HEK293 (cell line): ENCODE data around the gene C5orf15.

Experiments used
- CTCF ChIA-PET: fragments of 350-600 bp; formaldehyde crosslinking; extraction: SDS; loops from one replicate; lab custom pipeline; 2021; ENCODE audit warnings: antibody characterized with exemption; lab: Yijun Ruan, JAX
- POLR2A ChIA-PET: fragments of 300-600 bp; formaldehyde crosslinking; extraction: SDS; loops from one replicate; lab custom pipeline; 2020; ENCODE audit warnings: antibody characterized with exemption, inconsistent platforms; lab: Yijun Ruan, JAX
- H3K27ac ChIP-seq: fragments of 200-500 bp; sonication (Bioruptor generic); 2 replicates; pipeline ENCODE4 v1.5.1; 2014; ENCODE audit warnings: low read depth, low read length, control low read depth, inconsistent platforms; ENCODE audit errors: extremely low read depth
- H3K36me3 ChIP-seq, 2 experiments: fragments of 200-500 bp in 1 of 2; sonication (Bioruptor generic) in 1 of 2; 1 replicate in 1 of 2; 2 replicates in 1 of 2; pipeline ENCODE4 v1.5.1; 2014 to 2017; ENCODE audit warnings: inconsistent platforms in 2 of 2, low read length in 2 of 2; ENCODE audit not compliant: control insufficient read depth in 2 of 2, insufficient read depth in 1 of 2
- H3K4me1 ChIP-seq: fragments of 200-500 bp; sonication (Bioruptor generic); 2 replicates; pipeline ENCODE4 v1.5.1; 2014; ENCODE audit warnings: mild to moderate bottlenecking, low read length, inconsistent platforms; ENCODE audit not compliant: control insufficient read depth, insufficient read depth
- H3K4me3 ChIP-seq: 2 replicates; pipeline ENCODE4 v1.5.1; 2011; ENCODE audit warnings: low read depth, mild to moderate bottlenecking, control low read depth, low read length, moderate library complexity
- H3K9me3 ChIP-seq: fragments of 200-500 bp; sonication (Bioruptor generic); 2 replicates; pipeline ENCODE4 v1.5.1; 2014; ENCODE audit warnings: low read depth, low read length, inconsistent platforms; ENCODE audit not compliant: control insufficient read depth, insufficient read depth
- GLIS1 ChIP-seq: fragments of 450-650 bp; formaldehyde crosslinking; IDR thresholded peaks from 2 replicates; pipeline ENCODE4 v1.5.1; 2016; ENCODE audit warnings: missing biosample characterization, missing genetic modification characterization
- GLIS2 ChIP-seq: fragments of 450-650 bp; formaldehyde crosslinking; IDR thresholded peaks from 2 replicates; pipeline ENCODE4 v1.5.1; 2016; ENCODE audit warnings: missing biosample characterization, missing genetic modification characterization
- IKZF3 ChIP-seq: fragments of 450-650 bp; IDR thresholded peaks from 2 replicates; pipeline ENCODE4 v1.5.0; 2018; ENCODE audit warnings: missing biosample characterization, mild to moderate bottlenecking, missing genetic modification characterization, moderate library complexity
- OSR2 ChIP-seq: fragments of 450-650 bp; formaldehyde crosslinking; IDR thresholded peaks from 2 replicates; pipeline ENCODE4 v1.5.1; 2016; ENCODE audit warnings: missing biosample characterization, missing genetic modification characterization
- PRDM1 ChIP-seq: fragments of 450-650 bp; formaldehyde crosslinking; IDR thresholded peaks from 2 replicates; pipeline ENCODE4; 2016; ENCODE audit warnings: missing biosample characterization, missing genetic modification characterization
- SETDB1 ChIP-seq: IDR thresholded peaks from one replicate; pipeline ENCODE4 v1.6.1; 2017; ENCODE audit warnings: mild to moderate bottlenecking, low read length, moderate library complexity, mixed read lengths; ENCODE audit not compliant: insufficient read length
- TRIM28 ChIP-seq: IDR thresholded peaks from 2 replicates; pipeline ENCODE4 v1.6.1; 2011; ENCODE audit warnings: low read length, control low read depth, borderline replicate concordance
- ZEB2 ChIP-seq: fragments of 450-650 bp; formaldehyde crosslinking; IDR thresholded peaks from 2 replicates; pipeline ENCODE4 v1.5.1; 2016; ENCODE audit warnings: missing biosample characterization, missing genetic modification characterization
- ZFHX2 ChIP-seq: fragments of 450-650 bp; formaldehyde crosslinking; conservative IDR thresholded peaks from 2 replicates; pipeline ENCODE4 v1.5.1; 2016; ENCODE audit warnings: missing biosample characterization, missing genetic modification characterization
- ZNF274 ChIP-seq, 2 experiments: fragments of 200-500 bp in 1 of 2; fragments of 450-650 bp in 1 of 2; sonication (Bioruptor generic) in 1 of 2; formaldehyde crosslinking in 1 of 2; IDR thresholded peaks; 2 replicates each; pipeline versions ENCODE4 v1.5.1 to v1.6.1; 2014 to 2016; ENCODE audit warnings: borderline replicate concordance in 1 of 2, inconsistent platforms in 1 of 2, low read length in 1 of 2, missing biosample characterization in 1 of 2, missing genetic modification characterization in 1 of 2
- ZNF366 ChIP-seq: fragments of 450-650 bp; formaldehyde crosslinking; conservative IDR thresholded peaks from 2 replicates; pipeline ENCODE4 v1.5.1; 2016; ENCODE audit warnings: missing biosample characterization, missing genetic modification characterization
- ZNF555 ChIP-seq: fragments of 450-650 bp; formaldehyde crosslinking; conservative IDR thresholded peaks from 2 replicates; pipeline ENCODE4 v1.5.1; 2017; ENCODE audit warnings: missing biosample characterization, mild to moderate bottlenecking, missing genetic modification characterization, inconsistent platforms
- ZNF623 ChIP-seq: fragments of 450-650 bp; formaldehyde crosslinking; IDR thresholded peaks from 2 replicates; pipeline ENCODE4 v1.5.1; 2016; ENCODE audit warnings: missing biosample characterization, missing genetic modification characterization
- ZNF654 ChIP-seq: fragments of 450-650 bp; formaldehyde crosslinking; IDR thresholded peaks from 2 replicates; pipeline ENCODE4 v1.5.1; 2016; ENCODE audit warnings: low read depth, missing biosample characterization, missing genetic modification characterization
- TF ChIP-seq, protein P1 (sequence below): fragments of 450-650 bp; formaldehyde crosslinking; conservative IDR thresholded peaks from 2 replicates; pipeline ENCODE4 v1.5.1; 2016; ENCODE audit warnings: low read depth, missing biosample characterization, missing genetic modification characterization
- TF ChIP-seq, protein P2 (sequence below): fragments of 450-650 bp; formaldehyde crosslinking; IDR thresholded peaks from 2 replicates; pipeline ENCODE4 v1.5.1; 2016; ENCODE audit warnings: missing biosample characterization, missing genetic modification characterization
- TF ChIP-seq, protein P3 (sequence below): fragments of 450-650 bp; IDR thresholded peaks from 2 replicates; pipeline ENCODE4 v1.5.1; 2018; ENCODE audit warnings: missing biosample characterization, missing genetic modification characterization
- TF ChIP-seq, protein P4 (sequence below): fragments of 450-650 bp; formaldehyde crosslinking; IDR thresholded peaks from 2 replicates; pipeline ENCODE4 v1.5.1; 2016; ENCODE audit warnings: missing biosample characterization, missing genetic modification characterization
- TF ChIP-seq, protein P5 (sequence below): fragments of 450-650 bp; formaldehyde crosslinking; IDR thresholded peaks from 2 replicates; pipeline ENCODE4 v1.5.1; 2016; ENCODE audit warnings: missing biosample characterization, missing genetic modification characterization
- TF ChIP-seq, protein P6 (sequence below): fragments of 450-650 bp; formaldehyde crosslinking; IDR thresholded peaks from 2 replicates; pipeline ENCODE4 v1.5.1; 2016; ENCODE audit warnings: missing biosample characterization, missing genetic modification characterization

Gene C5orf15

DNA sequence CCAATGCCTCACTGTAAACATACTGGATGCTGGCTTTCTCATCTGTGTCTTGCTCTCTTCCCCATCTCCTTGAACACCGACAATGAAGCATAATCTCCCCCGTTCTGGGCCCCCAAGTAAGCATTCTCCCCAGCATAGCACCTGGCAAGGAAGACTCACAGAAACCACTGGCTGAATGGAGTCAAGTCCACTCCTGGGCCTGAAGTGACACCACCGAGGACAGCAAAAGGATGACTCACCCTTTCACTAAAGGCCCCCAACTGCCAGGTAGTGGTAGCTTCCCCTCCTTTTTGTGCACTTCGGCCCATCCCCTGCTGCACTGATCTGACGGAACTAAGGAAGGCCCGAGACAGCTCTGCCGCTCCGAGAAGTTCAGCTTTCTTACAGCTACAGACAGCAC, 26.9 kb upstream of the C5orf15 start:
- Histone ChIP-seq H3K4me1 (peaks cover 32% of the 10 kb centered on the region), H3K9me3 (no peaks in the 10 kb centered on the region), H3K27ac (no peak overlapping the region), H3K36me3 (peaks cover 0 to 32% of the 10 kb centered on the region in 2 experiments; a peak in 1 of 3 replicates), H3K4me3 (no peak overlapping the region)
- ChIA-PET POLR2A (interaction anchor here (0.6 to 1.6 kb wide), 3 partner anchors 10 to 231 kb away, joined by 3 to 5 read pairs (median 3); partner anchors contain the start of gene PPP2CA), CTCF (interaction anchor here (0.8 to 2.9 kb wide), 5 partner anchors 8 to 71 kb away, joined by 3 to 25 read pairs (median 5); no protein-coding TSS in a partner anchor)
- TF ChIP-seq IKZF3 (tag by site-specific recombination), result no peak
- TF ChIP-seq, protein P1, sequence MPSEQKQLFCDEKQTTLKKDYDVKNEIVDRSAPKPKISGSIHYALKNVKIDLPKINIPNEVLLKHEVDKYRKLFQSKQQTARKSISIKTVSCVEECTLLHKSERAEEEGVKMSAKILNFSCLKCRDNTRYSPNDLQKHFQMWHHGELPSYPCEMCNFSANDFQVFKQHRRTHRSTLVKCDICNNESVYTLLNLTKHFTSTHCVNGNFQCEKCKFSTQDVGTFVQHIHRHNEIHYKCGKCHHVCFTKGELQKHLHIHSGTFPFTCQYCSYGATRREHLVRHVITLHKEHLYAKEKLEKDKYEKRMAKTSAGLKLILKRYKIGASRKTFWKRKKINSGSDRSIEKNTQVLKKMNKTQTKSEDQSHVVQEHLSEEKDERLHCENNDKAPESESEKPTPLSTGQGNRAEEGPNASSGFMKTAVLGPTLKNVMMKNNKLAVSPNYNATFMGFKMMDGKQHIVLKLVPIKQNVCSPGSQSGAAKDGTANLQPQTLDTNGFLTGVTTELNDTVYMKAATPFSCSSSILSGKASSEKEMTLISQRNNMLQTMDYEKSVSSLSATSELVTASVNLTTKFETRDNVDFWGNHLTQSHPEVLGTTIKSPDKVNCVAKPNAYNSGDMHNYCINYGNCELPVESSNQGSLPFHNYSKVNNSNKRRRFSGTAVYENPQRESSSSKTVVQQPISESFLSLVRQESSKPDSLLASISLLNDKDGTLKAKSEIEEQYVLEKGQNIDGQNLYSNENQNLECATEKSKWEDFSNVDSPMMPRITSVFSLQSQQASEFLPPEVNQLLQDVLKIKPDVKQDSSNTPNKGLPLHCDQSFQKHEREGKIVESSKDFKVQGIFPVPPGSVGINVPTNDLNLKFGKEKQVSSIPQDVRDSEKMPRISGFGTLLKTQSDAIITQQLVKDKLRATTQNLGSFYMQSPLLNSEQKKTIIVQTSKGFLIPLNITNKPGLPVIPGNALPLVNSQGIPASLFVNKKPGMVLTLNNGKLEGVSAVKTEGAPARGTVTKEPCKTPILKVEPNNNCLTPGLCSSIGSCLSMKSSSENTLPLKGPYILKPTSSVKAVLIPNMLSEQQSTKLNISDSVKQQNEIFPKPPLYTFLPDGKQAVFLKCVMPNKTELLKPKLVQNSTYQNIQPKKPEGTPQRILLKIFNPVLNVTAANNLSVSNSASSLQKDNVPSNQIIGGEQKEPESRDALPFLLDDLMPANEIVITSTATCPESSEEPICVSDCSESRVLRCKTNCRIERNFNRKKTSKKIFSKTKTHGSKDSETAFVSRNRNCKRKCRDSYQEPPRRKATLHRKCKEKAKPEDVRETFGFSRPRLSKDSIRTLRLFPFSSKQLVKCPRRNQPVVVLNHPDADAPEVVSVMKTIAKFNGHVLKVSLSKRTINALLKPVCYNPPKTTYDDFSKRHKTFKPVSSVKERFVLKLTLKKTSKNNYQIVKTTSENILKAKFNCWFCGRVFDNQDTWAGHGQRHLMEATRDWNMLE (tag by site-specific recombination), result no peak
- peak; percentile 15; the same call in 1 of the 2 replicates for TF ChIP-seq GLIS2 (tag by site-specific recombination)
- no peak for TF ChIP-seq ZFHX2 (tag by site-specific recombination)
- TF ChIP-seq PRDM1 (tag by site-specific recombination), result peak; percentile 44; the same call in 1 of the 2 replicates
- TF ChIP-seq, protein P2, sequence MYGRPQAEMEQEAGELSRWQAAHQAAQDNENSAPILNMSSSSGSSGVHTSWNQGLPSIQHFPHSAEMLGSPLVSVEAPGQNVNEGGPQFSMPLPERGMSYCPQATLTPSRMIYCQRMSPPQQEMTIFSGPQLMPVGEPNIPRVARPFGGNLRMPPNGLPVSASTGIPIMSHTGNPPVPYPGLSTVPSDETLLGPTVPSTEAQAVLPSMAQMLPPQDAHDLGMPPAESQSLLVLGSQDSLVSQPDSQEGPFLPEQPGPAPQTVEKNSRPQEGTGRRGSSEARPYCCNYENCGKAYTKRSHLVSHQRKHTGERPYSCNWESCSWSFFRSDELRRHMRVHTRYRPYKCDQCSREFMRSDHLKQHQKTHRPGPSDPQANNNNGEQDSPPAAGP (tag by site-specific recombination), result peak; percentile 22; the same call in 1 of the 2 replicates
- 0 out of 2 replicates have a peak, but pooled peaks have one; percentile 11 for TF ChIP-seq ZNF366 (tag by site-specific recombination)
- TF ChIP-seq ZNF274 (IDR thresholded peaks at IDR 0.05; ENCODE audit: low read length), result no peak
- TF ChIP-seq ZNF274 (tag by site-specific recombination; IDR thresholded peaks at IDR 0.05; ENCODE audit: borderline replicate concordance), result no peak
- TF ChIP-seq GLIS1 (tag by site-specific recombination), result peak; percentile 63
- no peak for TF ChIP-seq TRIM28
- TF ChIP-seq ZNF555 (tag by site-specific recombination), result no peak
- peak; percentile 26; the same call in 1 of the 2 replicates for TF ChIP-seq OSR2 (tag by site-specific recombination)
- TF ChIP-seq, protein P3, sequence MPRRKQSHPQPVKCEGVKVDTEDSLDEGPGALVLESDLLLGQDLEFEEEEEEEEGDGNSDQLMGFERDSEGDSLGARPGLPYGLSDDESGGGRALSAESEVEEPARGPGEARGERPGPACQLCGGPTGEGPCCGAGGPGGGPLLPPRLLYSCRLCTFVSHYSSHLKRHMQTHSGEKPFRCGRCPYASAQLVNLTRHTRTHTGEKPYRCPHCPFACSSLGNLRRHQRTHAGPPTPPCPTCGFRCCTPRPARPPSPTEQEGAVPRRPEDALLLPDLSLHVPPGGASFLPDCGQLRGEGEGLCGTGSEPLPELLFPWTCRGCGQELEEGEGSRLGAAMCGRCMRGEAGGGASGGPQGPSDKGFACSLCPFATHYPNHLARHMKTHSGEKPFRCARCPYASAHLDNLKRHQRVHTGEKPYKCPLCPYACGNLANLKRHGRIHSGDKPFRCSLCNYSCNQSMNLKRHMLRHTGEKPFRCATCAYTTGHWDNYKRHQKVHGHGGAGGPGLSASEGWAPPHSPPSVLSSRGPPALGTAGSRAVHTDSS (tag by site-specific recombination), result no peak
- no peak for TF ChIP-seq ZNF623
- TF ChIP-seq, protein P4, sequence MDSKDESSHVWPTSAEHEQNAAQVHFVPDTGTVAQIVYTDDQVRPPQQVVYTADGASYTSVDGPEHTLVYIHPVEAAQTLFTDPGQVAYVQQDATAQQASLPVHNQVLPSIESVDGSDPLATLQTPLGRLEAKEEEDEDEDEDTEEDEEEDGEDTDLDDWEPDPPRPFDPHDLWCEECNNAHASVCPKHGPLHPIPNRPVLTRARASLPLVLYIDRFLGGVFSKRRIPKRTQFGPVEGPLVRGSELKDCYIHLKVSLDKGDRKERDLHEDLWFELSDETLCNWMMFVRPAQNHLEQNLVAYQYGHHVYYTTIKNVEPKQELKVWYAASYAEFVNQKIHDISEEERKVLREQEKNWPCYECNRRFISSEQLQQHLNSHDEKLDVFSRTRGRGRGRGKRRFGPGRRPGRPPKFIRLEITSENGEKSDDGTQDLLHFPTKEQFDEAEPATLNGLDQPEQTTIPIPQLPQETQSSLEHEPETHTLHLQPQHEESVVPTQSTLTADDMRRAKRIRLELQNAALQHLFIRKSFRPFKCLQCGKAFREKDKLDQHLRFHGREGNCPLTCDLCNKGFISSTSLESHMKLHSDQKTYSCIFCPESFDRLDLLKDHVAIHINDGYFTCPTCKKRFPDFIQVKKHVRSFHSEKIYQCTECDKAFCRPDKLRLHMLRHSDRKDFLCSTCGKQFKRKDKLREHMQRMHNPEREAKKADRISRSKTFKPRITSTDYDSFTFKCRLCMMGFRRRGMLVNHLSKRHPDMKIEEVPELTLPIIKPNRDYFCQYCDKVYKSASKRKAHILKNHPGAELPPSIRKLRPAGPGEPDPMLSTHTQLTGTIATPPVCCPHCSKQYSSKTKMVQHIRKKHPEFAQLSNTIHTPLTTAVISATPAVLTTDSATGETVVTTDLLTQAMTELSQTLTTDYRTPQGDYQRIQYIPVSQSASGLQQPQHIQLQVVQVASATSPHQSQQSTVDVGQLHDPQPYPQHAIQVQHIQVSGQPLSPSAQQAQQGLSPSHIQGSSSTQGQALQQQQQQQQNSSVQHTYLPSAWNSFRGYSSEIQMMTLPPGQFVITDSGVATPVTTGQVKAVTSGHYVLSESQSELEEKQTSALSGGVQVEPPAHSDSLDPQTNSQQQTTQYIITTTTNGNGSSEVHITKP (tag by site-specific recombination), result peak; percentile 96
- no peak for TF ChIP-seq SETDB1
- TF ChIP-seq, protein P5, sequence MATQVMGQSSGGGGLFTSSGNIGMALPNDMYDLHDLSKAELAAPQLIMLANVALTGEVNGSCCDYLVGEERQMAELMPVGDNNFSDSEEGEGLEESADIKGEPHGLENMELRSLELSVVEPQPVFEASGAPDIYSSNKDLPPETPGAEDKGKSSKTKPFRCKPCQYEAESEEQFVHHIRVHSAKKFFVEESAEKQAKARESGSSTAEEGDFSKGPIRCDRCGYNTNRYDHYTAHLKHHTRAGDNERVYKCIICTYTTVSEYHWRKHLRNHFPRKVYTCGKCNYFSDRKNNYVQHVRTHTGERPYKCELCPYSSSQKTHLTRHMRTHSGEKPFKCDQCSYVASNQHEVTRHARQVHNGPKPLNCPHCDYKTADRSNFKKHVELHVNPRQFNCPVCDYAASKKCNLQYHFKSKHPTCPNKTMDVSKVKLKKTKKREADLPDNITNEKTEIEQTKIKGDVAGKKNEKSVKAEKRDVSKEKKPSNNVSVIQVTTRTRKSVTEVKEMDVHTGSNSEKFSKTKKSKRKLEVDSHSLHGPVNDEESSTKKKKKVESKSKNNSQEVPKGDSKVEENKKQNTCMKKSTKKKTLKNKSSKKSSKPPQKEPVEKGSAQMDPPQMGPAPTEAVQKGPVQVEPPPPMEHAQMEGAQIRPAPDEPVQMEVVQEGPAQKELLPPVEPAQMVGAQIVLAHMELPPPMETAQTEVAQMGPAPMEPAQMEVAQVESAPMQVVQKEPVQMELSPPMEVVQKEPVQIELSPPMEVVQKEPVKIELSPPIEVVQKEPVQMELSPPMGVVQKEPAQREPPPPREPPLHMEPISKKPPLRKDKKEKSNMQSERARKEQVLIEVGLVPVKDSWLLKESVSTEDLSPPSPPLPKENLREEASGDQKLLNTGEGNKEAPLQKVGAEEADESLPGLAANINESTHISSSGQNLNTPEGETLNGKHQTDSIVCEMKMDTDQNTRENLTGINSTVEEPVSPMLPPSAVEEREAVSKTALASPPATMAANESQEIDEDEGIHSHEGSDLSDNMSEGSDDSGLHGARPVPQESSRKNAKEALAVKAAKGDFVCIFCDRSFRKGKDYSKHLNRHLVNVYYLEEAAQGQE (tag by site-specific recombination), result peak; percentile 56; the same call in 1 of the 2 replicates
- no peak for TF ChIP-seq ZEB2 (tag by site-specific recombination)
- TF ChIP-seq ZNF654 (tag by site-specific recombination), result no peak
- TF ChIP-seq, protein P6, sequence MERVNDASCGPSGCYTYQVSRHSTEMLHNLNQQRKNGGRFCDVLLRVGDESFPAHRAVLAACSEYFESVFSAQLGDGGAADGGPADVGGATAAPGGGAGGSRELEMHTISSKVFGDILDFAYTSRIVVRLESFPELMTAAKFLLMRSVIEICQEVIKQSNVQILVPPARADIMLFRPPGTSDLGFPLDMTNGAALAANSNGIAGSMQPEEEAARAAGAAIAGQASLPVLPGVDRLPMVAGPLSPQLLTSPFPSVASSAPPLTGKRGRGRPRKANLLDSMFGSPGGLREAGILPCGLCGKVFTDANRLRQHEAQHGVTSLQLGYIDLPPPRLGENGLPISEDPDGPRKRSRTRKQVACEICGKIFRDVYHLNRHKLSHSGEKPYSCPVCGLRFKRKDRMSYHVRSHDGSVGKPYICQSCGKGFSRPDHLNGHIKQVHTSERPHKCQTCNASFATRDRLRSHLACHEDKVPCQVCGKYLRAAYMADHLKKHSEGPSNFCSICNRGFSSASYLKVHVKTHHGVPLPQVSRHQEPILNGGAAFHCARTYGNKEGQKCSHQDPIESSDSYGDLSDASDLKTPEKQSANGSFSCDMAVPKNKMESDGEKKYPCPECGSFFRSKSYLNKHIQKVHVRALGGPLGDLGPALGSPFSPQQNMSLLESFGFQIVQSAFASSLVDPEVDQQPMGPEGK, result peak; percentile 77
